ENCODE data around the gene EIF4G2.

GRCh38 chr11:10813945-10814344 lies 5.2 kb upstream of the EIF4G2 start:
- TF ChIP-seq, protein P1, sequence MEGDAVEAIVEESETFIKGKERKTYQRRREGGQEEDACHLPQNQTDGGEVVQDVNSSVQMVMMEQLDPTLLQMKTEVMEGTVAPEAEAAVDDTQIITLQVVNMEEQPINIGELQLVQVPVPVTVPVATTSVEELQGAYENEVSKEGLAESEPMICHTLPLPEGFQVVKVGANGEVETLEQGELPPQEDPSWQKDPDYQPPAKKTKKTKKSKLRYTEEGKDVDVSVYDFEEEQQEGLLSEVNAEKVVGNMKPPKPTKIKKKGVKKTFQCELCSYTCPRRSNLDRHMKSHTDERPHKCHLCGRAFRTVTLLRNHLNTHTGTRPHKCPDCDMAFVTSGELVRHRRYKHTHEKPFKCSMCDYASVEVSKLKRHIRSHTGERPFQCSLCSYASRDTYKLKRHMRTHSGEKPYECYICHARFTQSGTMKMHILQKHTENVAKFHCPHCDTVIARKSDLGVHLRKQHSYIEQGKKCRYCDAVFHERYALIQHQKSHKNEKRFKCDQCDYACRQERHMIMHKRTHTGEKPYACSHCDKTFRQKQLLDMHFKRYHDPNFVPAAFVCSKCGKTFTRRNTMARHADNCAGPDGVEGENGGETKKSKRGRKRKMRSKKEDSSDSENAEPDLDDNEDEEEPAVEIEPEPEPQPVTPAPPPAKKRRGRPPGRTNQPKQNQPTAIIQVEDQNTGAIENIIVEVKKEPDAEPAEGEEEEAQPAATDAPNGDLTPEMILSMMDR (IDR thresholded peaks at IDR 0.05; ENCODE audit: low read depth, low read length, poor library complexity, severe bottlenecking): no peak
- TF ChIP-seq EZH2phosphoT487 (IDR thresholded peaks at IDR 0.05; ENCODE audit: borderline replicate concordance, low read length): no peak
